Activated gamma-delta T cell treated with anti-CD3 and anti-CD28 coated beads, Interleukin-2, amount 50 U/mL, for 16 hours (primary cell): Measurements from ENCODE around the gene MAP1S.

Source experiments
- DNase-seq: peaks from one replicate; pipeline ENCODE4 v3.0.0-alpha.2; 2020; ENCODE audit warnings: low read depth

The MAP1S gene

DNA sequence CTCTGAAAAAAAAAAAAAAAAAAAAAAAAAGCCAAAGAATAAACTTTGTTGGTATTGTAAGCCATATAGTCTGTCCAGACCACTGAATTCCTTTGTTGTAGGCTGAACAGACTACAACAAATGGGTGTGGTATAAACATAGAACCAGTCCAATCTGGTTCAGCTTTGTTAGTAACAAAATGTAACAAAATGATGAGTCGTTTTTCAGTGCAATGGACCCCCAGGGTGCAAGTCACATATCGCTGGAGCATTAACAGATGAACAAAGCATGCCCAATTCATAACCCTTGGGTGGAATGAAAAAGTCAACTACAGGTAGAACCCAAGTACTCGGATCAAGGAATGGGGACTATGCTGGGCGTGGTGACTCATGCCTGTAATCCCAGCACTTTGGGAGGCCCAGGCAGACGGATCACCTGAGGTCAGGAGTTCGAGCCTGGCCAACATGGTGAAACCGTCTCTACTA lies 18.4 kb downstream of the MAP1S start:
- DNase-seq = no peak

DNA sequence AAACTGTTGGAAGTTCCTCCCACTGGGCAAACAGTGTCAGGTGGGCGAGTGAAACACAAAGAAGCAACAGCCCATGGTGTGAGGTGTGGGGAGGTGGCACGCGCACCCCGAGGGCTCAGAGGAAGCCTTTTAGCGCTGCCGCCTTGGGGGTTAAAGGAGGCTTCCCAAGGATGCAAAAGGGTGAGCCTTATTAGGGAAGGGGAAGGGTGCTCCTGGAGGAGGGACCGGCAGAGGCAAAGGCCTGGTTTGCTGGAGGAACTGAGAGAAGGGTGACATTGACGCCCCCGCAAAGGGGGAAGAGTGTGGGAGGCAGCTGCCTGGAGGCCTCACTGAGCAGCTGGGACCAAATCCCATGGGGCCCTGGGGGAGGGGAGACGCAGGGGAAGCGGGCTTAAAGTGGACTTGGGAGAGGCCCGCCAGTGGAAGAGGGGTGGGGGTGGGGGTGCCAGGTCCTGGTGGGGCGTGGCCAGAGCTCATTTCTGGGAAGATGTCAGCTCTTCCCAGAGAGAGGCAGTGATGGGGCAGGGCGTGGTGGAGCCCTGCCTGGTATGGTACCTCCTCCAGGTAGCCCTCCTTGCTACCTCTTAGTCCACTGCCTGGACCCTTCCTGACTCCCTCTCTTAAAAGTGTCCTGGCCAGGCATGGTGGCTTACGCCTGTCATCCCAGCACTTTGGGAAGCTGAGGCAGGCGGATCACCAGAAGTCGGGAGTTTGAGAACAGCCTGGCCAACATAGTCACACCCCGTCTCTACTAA lies 20.0 kb downstream of the MAP1S start:
- DNase-seq = no peak

DNA sequence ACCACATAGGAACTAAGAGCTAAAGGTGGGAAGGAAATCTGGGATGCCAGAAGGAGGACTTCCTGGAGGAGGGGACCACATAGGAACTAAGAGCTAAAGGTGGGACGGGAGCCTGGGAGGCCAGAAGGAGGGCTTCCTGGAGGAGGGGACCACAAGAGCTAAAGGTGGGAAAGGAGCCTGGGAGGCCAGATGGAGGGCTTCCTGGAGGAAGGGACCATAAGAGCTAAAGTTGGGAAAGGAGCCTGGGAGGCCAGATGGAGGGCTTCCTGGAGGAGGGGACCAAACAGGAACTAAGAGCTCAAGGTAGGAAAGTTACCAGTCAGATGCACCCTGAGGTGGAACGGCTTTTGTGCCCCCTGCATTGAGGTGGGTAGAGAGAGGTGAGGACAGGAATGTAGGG lies 22.2 kb downstream of the MAP1S start:
- no peak for DNase-seq

DNA sequence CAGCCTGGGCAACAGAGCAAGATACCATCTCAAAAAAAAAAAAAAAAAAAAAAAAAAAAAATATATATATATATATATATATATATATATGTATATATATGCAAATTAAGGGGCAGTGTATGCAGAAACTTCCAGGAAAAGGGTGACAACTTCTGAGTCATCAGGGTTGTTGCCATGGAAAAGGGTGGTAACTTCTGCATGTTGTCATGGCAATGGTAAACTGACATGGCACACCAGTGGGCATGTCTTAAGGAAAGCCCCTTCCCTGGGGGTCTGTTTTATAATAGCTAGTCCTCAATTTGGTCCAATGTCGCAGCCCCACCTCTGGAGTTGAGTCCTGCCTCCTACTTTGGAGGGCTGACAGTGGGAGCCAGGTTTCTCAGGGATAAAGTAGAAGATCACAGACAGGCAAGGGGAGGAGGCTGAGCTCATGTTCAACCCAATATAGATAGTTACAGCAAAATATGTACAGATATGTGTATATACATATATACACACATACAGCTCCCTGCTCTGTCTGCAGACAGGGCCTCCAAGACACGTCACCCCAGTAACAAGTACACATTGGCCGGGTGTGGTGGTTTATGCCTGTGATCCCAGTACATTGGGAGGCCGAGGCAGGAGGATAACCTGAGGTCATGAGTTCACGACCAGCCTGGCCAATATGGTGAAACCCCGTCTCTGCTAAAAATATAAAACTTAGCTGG lies 24.7 kb downstream of the MAP1S start:
- no peak for DNase-seq

DNA sequence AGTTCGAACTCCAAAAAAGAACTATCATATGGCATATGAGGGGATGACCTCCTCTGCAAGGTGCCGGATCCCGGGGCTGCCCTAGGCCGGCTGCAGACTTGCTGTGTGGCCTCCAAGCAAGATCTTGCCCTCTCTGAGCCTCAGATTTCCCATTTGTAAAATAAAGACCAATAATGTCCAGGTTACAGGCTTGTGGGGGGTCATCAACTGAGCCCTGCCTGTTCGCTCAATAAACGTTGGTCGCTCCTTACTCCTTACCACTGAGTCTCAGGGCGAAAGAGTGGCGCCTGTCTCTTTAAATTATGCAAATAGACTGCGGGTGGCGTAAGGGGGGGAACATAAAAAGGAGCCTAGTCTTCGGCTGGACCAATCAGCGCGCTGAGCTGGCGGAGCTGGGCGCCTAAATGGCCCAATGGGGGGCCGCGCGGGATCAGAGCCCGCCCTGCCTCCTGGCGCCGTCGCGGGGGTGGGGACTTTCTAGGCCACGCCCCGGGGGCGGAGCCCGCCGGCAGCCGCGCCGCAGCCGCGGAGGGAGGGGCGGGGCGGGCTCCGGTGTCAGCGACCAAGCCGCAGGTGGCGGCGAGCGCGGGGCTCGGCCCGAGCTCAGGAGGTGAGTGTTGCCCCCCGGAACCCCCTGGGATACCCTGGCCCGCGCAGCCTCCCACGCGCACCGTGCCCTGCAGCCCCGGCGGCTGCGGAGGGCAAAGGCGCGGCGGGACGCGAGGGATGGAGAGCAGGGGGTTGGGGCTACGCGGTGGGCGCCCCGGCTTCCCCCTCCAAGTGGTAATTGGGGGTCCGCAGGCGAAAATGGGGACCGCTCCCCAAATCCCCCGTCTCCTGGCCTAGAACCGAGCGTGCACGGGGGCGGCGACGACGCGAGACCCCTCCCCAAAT lies 28.2 kb downstream of the MAP1S start:
- peak; percentile 90 for DNase-seq

DNA sequence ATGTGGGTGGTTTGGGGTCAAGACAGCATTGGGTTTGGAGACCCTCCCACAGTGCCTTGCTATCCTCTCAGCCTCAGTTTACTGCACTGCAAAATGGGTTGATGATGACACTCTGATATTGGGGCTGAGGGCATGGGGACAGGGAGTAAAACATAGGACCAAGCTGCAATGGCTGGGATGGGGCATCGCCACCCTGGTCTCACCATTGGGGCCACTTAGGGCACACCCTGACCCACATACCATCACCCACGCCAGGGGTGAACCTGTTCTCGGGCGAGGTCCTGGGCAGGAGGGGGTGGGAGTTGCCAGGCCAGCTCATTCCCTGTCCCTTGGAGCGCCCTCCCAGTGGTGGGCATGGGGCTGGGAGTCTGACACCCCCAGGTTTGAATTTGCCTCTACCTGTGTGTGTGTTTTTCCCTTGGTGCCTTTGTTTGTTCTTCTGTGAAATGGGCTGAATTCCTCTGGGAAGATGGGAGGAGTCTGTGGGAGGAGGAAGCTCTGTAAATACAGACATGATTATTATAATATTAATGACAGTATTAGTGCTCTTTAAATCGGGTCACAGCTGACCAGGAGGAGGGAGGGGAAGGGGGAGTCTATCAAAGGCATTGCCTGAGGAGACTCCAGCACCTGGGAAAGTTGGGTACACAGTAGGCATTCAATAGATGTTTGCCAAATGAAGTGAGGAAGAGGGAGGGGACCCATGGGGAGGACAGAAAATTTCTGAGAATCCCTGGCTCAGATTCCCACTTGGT lies 29.8 kb downstream of the MAP1S start:
- no peak for DNase-seq

DNA sequence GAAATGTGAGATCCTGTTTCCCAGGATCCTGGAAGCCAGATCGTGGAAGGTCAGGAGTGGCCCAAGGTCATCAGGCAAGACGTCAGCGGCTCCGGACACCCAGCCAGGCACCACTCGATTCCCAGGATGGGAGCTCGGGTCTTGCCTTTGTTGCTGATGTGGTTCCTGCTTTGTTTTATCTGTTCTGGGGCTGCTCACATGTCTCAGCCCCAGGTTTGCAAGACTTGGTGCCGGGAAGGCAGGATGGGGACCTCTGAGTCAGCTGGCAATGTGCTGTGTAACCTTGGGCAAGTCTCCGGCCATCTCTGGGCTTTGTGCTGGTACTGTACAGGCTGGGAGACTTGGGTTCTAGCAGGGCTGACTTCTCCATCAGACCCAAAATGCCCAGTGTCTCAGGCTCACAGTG lies 30.6 kb downstream of the MAP1S start:
- DNase-seq = no peak

DNA sequence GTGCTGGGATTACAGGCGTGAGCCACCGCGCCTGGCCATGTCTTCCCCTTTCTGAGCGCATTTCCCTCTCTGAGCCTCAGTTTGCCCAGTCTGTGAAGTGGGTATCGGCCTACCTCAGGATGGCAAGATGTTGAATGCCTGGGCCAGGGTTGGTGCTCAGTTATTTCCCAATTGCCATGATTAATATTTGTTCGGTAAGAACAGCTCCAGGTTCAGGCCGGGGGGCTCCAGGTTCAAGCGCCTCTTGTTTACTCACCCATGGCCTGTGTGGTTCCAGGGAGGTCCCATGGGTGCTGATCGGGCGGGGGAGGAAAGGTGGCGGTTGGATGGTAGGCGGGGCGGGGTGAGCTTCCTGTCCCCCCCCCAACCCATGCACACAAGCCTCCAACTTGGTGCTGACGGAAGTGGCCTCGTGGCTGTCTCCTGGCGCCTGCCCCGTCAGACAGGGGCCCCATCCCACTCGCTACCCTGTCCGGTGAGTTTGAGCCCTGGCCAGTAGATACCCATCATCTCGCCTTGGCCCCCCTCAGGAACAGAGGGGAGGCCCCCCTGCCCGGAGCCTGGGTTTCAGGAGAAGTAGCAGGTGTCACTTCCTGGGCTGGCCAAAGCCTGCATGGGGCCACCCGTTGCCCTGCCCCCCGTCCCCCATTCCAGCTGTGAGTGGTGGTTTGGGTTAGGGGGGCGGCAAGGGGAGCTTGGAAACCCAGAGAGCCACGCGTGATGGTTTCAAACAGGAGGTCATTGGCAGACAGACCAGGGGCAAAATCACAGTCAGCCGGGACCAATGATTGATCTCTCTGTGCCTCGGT lies 32.0 kb downstream of the MAP1S start, which contains the start of gene FCHO1:
FCHO1 (plus strand) TSS at position 375 of the 809 bp plus-strand sequence. CDS start 3,688 bp downstream, outside the sequence.
- peak; percentile 83 for DNase-seq

DNA sequence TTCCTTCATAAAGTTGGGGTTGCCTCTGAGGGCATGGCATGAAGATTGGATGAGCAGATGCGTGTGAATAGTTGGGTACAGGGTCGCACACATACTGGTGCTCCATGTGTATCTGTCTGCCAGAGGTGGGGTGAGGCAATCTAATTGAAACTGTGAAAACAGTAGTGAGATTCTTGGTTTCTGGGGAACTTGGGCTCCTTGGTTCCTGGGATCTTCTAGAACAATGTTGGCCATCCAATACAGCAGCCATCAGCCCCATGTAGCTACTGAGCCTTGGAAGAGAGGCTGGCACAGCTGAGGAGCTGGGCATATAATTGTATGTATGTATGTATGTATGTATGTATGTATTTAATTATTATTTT lies 32.6 kb downstream of the MAP1S start:
- no peak for DNase-seq

DNA sequence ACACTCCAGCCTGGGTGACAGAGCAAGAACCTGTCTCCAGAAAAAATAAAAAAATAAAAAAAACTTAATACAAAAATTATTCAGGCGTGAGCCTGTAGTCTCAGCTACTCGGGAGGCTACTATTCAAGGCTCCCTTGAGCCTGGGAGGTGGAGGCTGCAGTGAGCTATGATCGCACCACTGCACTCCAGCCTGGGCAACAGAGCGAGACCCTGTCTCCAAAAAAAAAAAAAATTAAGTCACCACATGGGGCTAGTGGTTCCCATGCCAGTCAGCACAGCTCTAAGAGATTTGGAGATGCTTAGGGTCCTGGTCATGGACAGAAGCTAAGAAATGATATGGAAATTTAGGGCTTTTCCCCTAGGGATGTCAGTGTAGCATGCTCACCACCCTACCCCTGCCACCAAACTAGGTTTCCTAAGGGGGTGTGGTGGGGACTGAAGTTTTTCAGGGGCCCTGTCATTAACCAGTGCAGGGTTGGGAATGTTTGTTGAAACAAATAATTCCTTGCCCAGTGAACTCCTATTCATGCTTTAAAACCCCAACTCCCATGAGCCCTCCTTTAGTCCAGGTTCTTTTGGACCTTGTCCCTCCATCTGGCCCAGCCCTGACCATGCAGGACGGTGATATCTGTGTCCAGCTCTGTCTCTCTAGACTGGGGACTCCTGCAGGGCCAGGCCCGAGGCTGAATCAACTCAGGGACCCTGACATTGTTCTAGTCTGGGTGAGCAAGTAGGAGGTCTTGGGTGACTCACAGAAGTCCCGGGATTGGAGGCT lies 33.8 kb downstream of the MAP1S start:
- DNase-seq = no peak

DNA sequence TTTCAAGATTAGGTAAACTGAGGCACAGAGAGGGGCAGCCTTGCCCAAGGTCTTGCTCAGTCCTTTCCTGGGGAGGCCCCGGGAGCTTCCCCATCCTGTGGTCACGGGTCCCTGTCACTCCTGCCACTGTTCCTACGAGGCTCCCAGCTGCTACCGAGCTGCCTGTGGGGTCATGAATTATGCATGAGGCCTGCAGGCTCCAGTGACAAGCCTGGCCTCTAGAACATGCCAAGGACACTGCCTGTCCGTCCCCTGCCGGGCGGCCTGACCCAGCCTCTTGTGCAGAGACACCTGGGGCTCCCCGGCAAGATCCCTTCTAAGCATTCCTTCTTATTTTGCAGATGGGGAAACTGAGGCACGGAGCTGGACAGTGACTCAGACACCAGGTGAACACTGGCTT lies 34.7 kb downstream of the MAP1S start:
- no peak for DNase-seq

DNA sequence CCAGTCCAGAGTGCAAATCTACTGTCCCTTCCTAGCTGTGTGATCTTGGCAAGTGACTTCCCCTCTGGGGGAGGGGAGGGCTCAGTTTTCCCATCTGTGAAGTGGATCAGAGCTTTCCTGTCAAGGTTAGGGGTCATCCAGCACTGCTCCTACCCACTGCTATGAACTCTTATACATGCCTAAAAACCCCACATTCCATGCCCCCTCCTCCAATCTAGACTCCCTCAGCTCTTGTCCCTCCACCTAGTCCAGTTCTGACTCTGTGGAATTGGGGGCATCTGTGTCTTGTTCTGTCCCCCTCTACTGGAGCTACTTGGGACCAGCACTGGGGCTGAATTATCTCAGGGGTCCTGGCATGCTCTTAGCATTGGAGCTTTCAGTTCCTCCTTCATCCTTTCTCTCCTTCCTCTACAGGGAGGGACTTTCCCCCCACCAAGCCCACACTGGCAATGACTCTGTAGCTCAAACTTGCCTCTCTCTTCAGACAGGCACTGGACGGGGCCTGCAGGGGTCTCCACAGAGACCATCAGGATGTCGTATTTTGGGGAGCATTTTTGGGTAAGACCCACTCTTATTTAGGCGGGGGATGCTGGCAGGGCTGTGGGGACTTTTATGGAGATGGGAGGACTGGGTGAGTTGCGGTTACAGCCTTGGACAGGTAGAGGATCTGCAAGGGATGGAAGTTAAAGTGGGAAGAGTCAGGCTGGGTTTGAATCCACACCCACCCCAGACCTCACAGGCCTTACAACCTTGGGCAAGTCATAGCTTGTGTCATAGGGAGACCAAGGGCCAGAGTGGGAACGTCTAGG lies 35.6 kb downstream of the MAP1S start:
- no peak for DNase-seq

DNA sequence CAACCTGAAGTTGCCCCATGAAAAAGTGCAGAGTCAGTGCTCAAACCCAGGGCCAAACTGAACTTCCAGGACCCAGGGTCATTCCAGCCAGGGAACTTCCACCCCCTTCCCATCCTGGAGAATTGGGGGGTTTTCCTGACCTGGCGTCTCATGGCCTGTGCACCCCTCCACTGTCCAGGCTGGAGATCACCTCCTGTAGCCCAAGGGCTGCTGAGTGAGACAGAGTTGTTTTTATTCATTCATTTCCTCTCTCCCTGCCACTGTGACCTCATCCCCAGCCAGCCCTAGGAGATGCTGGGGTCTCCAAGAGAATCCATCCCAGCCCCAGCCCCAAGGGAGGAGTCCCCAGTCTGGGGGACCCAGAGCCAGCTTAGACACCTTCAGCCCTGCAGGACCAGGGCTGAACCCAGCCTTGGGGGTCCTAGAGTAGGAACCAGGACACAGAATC lies 36.2 kb downstream of the MAP1S start:
- DNase-seq = no peak

DNA sequence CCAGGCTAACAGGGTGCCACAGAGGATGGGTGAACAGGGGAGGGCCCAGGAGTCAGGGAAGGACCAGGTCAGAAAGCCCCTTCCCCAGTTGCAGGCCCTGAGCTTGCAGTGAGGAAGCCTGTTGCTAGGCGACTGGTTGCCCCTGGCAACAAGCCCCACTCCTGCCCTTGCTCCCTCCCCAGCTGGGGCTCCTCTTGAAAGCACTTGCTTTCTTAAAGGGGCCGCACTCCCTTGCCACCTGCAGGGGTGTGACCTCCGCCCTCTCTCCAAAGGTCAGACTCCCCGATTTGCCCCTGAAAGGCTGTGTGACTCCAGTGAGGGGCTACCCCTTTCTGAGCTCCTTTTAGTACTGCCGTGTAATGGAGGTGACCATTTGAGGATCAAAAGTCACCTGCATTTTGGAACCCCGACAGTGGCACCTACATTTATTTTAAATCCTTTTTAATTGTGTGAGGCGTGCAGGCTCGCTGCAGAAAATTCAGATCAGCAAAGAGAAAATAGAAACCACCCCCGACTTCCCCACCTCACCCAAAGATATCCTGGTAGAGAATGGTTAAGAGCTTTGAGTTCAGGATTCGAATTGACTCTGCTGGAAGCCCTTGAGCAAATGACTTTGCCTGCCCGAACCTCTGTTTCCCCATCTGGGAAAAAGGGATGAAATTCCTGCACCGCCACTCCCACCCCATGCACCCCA lies 36.8 kb downstream of the MAP1S start:
- no peak for DNase-seq

DNA sequence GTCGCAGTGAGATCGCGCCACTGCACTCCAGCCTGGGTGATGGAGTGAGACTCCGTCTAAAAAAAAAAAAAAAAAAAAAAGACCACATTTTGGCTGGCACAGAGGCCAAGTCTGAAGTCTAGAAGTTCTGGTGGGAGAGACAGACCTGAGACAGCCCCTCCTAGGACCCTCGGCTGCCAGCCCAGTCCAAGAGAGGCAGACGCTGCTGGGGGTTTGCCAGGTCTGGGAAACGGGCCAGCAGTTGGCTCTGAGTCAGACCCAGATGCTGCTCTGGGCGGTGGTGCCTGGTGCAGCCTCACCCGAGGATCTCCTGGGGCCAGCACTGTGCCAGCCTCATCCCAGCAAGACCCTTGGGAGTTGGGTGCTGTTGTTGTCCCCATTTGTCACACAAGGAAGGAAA lies 37.8 kb downstream of the MAP1S start:
- no peak for DNase-seq

DNA sequence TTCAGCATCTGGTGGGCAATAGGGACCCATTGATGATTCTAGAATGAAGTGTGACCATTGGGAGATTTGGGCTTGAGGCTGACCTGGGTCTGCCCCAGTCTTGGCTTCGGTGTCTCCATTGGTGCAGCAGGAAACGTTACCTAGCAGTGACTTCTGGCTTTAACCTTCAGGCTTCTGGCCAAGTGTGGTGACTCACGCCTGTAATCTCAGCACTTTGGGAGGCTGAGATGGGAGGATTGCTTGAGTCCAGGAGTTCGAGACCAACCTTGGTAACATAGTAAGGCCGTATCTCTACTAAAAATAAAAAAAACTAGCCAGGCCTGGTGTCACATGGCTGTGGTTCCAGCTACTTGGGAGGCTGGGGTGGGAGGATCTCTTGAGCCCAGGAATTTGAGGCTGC lies 39.2 kb downstream of the MAP1S start:
- DNase-seq = no peak

DNA sequence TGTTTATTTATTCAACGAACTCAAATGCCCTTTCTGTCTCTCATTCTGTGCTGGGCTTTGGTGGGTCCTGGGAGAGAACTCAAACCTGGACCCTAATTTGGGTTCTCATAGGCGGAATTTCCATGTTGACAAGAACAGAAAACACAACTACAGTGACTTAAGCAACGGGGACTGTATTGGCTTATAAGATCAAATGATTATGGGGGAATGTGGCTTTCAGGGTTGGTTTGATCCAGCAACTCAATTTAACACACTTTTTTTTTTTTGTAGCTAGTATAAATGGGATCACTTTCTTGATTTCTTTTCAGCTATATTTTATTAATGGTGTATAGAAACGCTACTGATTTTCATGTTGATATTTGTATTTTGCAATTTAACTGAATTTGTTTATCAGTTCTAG lies 41.9 kb downstream of the MAP1S start:
- no peak for DNase-seq

DNA sequence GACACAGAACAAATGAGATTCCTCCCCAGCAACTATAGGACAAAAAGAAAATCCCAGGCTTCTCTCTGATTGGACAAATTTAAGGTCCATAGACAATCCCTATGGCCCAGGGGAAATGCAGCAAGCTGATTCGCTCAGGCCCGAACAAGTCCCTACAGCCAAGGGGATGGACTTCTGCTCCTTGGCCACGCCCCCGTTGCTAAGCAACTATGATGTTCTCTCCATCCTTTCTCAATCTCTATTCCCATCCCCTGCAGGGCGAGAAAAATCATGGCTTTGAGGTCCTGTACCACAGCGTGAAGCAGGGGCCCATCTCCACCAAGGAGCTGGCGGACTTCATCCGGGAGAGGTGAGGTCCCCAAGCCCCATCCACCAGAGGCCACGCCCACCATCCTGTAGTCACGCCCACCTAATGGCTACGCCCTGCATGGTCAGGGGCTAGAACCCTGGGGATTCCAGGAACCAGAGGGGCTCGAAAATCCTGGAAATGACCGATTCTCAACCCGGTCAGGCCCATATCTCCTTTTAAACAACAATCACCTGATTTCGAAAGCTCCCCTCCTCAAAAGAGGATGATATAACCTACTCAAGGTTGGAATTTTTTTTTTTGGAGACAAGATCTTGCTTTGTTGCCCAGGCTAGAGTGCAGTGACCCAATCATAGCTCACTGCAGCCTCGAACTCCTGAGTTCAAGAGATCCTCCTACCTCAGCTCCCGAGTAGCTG lies 43.4 kb downstream of the MAP1S start:
- no peak for DNase-seq
